HG03064 (cell line): ENCODE data around the gene PPP1R11.

Experiments
- ATAC-seq: cut with Tn5 transposase; IDR thresholded peaks from one replicate; pipeline ENCODE4 v1.9.1; 2021; ENCODE audit warnings: low read depth; ENCODE audit not compliant: unreplicated experiment

The PPP1R11 gene

DNA sequence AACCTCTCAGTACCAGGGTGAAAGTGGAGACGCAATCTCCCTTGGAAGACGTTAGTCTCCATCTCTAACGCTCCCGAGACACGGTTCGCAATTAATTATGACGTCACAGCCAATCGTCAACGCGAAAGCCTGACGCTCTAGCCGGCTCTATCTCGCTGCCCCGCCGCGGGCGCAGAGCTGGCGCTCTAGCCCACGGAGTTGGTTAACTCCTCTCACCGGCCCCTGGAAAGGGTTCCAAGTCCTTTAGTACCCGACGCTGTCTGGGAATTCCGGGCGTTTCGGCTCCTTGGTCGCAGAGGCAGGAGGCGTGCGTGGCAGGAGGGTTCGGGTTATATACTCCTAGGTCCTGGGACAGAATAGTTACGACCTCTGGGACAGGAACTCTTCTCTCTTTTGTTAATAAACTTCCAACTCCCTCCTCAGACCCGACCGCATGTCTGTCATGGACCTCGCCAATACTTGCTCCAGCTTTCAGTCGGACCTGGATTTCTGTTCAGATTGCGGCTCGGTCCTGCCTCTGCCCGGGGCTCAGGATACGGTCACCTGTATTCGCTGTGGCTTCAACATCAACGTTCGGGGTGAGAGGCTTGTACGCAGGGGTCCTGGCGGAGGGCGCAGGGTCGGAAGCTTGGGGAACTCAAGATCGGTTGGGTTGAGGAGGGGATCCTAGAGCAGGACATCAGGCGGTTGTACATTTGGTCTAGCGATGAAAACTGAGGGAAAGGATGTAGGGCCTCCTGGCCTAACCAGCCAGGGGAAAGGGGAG is 5.7 kb upstream of the PPP1R11 start, which contains the start of gene POLR1H:
POLR1H (plus strand) TSS at position 174 of the 766 bp plus-strand sequence; CDS start at position 434, 260 bp downstream.
- ATAC-seq, result peak; percentile 68

DNA sequence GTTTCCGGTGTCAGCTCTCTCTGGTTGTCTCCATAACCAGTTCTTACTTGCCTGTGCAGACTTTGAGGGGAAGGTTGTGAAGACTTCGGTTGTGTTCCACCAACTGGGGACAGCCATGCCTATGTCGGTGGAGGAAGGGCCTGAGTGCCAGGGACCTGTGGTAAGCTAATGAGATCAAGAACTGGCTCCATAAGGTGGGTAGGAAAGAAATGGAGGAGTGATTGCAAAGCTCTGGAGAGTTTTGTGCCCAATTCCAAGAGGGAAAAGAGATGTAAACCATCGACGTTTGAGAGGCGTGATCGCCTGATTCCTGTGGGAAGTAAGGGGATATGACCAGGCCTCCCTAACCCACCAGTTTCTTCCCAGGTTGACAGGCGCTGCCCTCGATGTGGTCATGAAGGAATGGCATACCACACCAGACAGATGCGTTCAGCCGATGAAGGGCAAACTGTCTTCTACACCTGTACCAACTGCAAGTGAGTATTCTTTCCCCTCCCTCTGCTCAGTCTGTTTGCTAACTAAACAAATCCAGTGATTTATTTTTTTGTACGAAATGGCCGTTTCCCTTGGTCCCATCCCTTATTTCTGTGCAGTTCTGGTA is 5.0 kb upstream of the PPP1R11 start:
- ATAC-seq, result no peak

- no peak for ATAC-seq
These were observed 4.4 kb upstream of the PPP1R11 start for GRCh38 chr6:30062471-30063178.

- ATAC-seq, result no peak
These were observed 3.7 kb upstream of the PPP1R11 start for GRCh38 chr6:30063315-30063714.

DNA sequence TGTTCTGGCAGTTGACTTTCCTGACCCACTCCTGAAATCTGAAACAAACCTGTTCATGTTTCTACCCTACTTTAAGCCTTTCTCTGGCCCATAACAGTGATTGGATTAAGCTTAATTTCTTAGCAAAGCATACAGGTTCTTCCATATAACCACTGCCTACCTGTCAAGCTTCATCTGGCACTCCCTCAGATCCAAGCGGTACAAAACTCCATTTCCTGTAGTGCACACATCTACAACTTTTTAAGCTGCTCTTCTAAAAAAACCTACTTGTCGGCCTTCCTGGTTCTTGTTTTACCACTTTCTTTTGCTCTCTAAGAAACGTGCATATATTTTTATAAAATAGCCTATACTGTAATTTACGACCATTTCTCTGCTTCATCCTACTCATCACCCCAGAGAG is 916 bp upstream of the PPP1R11 start:
- ATAC-seq, result no peak

- no peak for ATAC-seq
These were observed 602 bp downstream of the PPP1R11 start for GRCh38 chr6:30067460-30068139.

DNA sequence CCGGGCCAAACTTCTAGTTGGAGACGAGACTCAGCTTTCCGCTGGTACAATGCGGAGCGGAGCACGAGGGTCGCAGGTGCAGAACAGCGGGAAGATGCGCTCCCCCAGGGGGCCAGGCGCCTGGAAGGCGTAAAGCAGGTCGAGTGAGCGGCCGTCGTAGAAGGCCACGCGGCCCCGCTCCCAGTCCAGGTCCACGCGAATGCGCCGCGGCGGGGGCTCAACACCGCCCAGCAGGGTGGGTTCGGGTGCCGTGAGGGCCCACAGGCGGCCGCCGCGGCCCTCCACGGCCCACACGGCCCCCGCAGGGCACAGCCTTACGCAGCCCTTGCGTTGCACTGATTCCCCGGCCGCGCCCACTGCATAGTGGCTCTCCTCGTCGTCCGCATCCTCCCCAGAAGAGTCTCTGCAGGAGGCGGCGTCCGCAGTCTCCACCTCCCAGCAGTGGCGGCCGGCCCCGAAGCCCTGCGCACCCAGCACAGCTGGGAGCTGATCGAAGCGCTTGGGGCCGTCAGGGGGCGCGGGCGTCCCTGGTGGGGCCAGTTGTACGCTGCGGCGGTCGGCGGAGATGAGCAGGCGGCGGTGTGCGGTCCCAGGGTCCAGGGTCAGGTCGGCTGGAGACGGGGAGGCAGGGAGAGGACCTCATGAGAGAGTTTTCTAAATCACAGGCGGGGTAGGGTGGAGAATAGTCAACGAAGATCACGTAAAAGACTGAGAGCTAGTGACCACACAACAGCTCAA is 4.3 kb downstream of the PPP1R11 start:
- ATAC-seq, result no peak

- ATAC-seq, result no peak
These were observed 4.9 kb downstream of the PPP1R11 start for GRCh38 chr6:30071858-30072257.

- no peak for ATAC-seq
These were observed 6.7 kb downstream of the PPP1R11 start for GRCh38 chr6:30073489-30074235.

GRCh38 chr6:30074331-30075093 is 7.5 kb downstream of the PPP1R11 start:
- ATAC-seq, result no peak

GRCh38 chr6:30075094-30075789 is 8.2 kb downstream of the PPP1R11 start, which contains the start of gene RNF39:
RNF39 (minus strand) TSS chr6:30075769; CDS start chr6:30075585, 184 bp downstream.
- ATAC-seq, result no peak

GRCh38 chr6:30075790-30076732 is 9.1 kb downstream of the PPP1R11 start:
- ATAC-seq, result no peak

- ATAC-seq, result no peak
These were observed 10.2 kb downstream of the PPP1R11 start for GRCh38 chr6:30077218-30077617.

DNA sequence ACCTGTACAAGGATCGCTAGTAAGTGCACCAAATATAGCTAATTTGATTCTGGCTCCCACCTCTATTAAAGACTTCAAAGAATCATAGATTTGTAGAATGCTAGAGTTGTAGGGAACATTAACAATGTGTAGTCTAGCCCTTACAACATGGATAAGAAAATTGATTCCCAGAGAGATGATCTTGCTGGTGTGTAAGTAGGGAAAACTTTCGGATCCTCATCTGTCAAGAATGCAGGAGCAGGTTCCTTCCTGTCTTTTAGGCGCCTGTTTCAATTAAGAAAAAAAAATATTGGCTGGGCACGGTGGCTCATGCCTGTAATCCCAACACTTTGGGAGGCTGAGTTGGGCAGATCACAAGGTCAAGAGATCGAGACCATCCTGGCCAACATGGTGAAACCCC is 20.9 kb downstream of the PPP1R11 start:
- ATAC-seq, result no peak

DNA sequence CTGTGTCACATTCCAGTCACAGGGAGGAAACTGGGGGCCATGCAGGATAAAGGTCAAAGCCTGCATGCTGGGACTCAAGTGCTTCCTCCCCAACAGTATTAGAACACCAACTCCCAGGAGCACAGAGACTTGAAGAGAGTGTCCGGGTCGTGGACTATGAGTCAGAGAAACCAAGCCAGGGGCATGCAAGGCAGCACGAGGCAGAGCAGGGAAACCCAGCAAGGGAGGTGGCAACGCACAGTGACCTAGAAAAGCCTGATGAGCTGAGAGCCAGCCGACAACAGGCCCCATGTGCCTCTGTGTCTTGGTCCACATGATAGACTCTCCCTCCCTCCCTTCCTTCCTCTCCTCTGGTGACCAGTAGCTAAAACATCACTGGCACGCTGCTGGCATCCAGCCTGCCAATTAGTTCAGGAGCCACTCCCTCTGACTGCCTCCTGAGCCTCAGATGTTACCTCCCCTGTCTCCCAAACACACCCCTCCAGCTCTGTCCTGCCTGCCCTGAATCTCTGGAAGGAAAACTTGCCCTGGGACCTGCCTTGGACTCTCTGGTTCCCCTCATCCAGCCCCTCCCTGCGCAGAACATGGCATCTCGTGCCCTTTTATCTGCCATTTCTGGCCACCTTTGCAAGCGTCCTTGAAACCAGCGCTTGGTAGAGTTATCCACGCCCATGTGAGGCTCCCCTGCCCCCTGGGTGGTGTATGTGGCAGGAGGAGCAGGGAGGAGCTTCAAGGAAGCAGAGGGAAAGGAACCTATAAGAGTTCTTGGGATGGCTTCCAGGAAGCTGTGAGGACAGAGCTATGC is 24.8 kb downstream of the PPP1R11 start:
- no peak for ATAC-seq

DNA sequence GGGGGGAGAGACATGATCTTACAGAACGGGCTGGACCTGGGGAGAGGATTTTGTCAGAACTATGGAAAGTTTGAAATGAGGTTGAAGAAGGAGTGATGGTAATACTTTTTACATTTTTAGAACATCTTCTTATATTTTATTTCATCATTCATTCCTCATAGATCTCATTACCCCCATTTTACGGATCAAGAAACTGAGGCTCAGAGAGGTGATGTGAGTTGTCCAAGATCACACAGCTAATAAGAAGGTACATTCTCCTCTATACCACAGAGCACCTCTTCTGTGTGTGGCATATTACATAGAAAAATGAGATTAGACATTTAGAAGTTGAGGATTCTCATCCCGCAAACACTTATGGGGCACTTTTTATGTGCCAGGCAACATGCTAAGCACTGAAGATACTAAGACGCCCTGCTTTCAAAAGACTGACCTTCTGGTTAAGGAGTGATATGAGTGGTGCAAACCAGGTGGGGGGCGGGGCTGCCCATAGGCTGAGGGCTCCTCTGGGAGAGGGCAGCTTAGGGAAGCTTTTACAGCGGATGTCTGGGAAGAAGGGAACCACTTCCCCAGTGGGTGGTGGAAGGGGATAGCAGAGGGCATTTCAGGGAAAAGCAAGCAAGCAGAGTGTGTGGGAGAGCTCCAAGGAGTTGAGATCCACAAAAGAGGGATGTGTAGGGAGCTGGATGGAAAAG is 26.0 kb downstream of the PPP1R11 start:
- ATAC-seq, result no peak
